EL (cell line): ENCODE measurements around the gene B4GALT7.
"Not testable (repeated sequence)": the region's sequence is repeated elsewhere in the genome, so short reads cannot be mapped to it uniquely, and the experiment has no call there.

Experiments used
- DNase-seq: peaks from one replicate; pipeline ENCODE4 v3.0.0-alpha.2; 2016

B4GALT7 gene

GRCh38 chr5:177610131-177610769 lies 10.3 kb downstream of the B4GALT7 start:
- DNase-seq, result no peak

DNA sequence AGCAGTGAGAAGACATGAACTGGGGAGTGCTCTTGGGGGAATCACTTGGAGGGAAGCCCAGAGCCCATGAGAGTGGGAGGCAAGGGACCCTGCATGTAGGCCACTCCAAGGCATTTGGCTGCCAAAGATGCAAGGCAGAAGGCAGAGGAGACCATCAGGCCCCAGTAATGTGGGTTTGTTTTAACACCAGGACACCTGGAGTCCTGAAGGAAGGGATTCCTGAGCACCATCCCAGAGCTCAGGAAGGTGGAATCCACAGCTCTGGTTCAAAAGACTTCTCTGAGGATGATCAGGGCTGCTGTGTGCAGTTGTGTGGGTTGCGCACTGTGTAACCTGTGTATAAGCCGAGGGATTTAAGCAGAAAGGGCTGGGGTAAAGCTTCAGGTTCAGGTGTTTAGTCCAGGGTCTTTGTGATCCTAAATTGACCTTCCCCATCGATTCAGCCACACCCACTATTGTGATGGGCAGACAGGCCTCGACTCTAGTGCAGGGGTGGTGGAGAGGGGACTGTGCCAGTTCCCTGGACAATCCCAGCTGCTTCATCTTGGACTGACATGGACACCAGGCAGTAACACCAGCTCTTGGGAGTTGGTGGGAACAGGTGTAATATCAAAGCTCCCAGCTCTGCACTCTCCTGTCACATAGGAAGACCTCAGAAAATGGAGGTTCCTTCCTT lies 11.0 kb downstream of the B4GALT7 start:
- DNase-seq, result no peak

- DNase-seq, result no peak
These were observed 11.7 kb downstream of the B4GALT7 start for GRCh38 chr5:177611446-177612214.

DNA sequence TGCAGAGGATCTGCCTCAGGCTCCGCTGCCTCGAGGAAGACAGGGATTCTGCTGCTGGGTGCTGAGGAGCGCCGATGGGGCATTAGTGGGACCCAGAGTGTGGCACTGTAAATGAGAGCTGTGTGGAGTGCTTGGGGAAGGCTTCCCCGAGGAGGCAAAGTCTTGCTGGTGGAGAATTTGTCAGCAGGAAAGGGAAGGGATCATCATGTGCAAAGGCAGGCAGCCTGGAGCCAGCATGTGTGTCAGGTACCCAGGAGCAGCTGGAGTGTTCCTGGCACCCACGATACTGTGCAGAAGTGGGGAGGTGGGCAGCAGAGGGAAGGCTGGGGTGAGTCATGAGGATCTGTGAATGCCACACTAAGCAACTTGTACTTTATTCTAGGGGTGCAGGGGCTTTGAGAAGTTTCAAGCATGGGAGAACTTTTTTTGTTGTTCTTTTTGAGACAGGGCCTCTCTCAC lies 12.3 kb downstream of the B4GALT7 start:
- DNase-seq, result no peak

DNA sequence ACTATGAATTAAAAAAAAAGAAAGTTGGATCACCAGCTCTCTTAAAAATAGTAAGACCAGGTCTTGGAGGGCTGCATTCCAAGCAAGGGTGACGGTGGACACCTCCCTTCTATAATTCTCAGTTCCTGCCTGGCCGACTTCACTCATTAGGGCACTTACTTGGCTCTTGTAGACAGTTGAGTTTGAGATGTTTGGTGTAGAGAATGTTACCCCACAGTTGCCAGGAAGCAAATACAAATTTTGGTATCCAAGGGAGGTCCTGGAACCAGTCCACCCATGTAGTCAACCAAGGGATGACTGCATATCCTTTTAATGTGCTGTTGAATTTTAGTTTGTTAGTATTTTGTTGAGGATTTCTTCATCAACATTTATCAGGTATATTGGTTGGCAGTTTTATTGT lies 20.6 kb downstream of the B4GALT7 start:
- DNase-seq, result no peak

DNA sequence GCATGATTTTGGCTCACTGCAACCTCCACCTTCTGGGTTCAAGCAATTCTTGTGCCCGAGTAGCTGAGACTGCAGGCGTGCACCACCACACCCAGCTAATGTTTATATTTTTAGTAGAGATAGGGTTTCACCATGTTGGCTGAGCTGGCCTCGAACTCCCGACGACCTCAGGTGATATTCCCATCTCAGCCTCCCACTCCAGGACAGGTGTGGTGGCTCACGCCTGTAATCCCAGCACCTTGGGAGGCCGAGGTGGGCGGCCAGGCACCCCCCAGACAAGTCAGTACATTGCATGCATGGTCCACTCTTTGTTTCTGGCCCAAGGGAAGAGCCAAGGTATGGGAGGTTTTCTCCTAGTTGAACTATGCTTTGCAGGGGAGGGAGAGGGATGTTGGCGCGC lies 24.2 kb downstream of the B4GALT7 start:
- not testable (repeated sequence) for DNase-seq

DNA sequence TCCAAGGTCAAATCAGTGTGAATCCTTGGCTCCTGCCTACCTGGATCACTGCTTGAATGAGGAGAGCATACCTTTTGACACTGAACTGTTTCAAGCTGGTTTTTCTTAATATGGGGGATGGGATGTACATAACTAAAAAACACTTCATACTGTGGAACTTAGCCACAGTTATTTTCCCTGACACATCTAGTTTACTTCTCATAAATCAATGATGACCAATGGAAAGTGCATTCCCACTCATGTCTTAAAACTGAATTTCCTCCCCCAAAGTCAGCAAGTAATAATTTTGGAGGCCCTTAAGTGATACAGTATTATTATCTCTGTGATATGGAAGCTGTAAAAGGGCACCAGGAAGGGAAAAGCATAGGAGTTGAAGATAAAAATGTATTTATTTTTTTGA lies 30.3 kb downstream of the B4GALT7 start:
- peak; percentile 42 for DNase-seq

GRCh38 chr5:177634912-177635311 lies 35.0 kb downstream of the B4GALT7 start:
- DNase-seq, result not testable (repeated sequence)

DNA sequence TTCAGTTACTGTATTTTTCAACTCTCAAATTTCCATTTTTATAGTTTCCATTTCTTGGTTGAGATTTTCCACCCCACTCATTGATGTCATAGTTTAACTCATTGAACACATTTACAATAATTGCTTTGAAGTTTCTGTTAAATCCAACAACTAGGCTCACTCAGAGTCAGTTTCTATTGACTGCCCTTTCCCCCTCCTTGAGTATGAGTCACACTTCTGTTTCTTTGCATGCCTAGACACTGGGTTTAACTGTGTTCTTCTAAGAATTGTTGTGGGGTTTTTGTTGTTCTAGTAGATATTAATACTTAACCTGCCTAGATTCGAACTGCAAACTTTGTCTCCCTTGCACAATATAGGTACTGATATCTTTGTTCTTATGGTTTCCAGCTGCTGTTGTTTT lies 45.5 kb downstream of the B4GALT7 start:
- not testable (repeated sequence) for DNase-seq

GRCh38 chr5:177651235-177651634 lies 51.3 kb downstream of the B4GALT7 start:
- DNase-seq, result not testable (repeated sequence)

- not testable (repeated sequence) for DNase-seq
These were observed 57.9 kb downstream of the B4GALT7 start for GRCh38 chr5:177657846-177658245.

DNA sequence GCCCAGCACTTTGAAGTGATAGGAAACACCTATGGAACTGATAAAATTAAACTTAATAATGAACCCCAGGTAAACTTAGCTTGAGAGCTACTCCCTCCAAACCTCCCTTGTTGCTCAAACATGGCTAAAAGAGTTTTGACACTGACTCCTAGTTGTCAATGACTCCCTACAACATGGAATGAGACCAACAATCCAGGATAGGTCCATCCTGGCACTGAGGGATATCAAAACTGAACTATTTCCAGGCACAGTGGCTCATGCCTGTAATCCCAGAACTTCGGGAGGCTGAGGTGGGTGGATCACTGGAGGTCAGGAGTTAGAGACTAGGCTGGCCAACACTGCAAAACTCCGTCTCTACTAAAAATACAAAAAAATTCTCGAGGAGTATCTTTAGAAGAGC lies 58.6 kb downstream of the B4GALT7 start:
- DNase-seq, result not testable (repeated sequence)
